Activated CD4-positive, alpha-beta T cell treated with anti-CD3 and anti-CD28 coated beads, Interleukin-2, amount 50 U/mL, for 16 hours (primary cell): ENCODE results near the gene TCF7L2.
"Not testable (repeated sequence)": the region's sequence is repeated elsewhere in the genome, so short reads cannot be mapped to it uniquely, and the experiment has no call there.

Experiments
- DNase-seq: peaks from one replicate; pipeline ENCODE4 v3.0.0-alpha.2; 2020

TCF7L2 gene

DNA sequence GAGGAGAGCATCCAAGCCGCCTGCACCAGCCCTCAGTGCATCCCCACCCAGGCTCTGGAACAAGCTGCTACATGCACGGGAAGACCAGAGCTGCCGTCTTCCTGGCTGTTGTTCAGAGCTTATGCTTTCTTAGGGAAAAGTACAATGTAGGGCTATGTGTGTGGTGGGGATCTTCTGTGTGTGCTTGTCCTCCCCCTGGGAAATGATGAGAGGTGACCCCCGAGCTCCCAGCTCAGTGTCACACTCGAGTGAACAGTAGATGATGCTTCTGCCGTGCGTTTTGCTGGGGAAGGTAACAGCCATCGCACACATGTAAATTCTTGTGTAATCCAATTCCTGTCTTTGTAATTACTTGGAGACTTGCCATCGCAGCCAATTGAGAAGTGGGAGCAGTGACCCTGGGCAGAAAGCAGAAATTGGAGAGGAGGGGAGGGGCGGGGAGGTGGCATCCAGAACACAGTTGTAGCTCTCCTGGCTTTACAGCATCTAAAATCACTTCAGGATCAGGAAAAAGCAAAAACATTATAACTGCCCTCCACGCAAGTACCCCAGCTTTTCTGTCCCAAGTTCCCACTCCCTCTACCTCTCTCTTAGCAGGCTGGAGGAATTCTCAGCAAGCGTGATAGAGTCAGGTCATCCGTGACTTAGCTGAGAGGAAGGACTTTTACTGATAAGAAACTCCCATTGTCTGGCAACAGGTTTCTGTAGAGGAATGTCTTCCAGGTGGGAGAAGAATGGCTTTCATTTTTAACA lies 149.6 kb downstream of the TCF7L2 start:
- DNase-seq = no peak

DNA sequence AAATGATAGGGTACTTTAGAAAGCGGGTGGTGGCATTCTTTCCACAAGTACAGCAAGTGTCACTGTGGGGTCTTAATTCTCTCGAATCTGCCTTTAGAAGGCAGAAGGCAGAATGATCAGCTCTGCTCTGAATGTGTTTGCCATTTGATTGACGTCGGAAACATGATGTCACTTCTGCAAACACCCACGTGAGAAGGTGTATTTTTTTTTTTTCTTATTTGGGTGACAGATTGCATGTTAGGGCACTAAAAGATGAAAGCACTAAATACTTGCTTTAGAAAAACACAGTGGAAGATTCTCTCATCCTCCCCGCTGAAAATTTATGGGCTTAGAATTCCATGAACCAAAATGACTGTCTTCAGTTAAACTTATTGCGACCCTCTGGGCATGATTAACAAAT lies 150.2 kb downstream of the TCF7L2 start:
- DNase-seq = no peak

DNA sequence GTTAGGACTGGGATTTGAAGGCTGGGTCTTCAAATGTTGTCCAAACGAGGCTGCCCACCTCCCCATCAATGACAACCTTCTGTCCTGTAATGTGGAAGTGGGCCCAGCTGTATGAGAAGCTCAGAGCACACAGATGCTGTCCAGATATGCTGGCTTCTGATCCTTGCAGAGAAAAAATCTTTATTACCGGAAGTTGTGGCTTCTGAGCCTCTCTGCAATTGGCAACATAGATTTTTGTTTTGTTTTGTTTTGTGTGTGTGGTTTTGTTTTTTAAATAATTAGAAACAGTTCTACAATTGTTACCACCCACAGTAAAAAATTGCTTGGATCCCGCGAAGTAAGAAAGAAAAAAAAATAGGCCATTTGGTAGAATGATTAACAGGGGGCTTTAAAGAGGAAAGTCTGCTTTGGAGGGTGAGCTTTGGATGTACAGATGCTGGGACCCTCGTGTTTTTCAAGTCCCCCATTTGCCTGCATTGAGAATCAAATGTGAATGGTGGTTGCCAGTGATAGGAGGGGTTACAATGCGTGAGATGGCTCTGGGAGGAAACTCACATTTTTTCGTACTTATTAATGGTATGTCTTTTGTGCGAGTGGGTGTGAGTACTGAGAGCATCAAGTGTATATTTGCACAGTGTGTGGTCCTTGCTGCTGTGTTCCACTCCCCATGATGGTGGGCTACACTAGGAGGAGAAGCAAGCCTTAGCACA lies 153.2 kb downstream of the TCF7L2 start:
- DNase-seq = no peak

DNA sequence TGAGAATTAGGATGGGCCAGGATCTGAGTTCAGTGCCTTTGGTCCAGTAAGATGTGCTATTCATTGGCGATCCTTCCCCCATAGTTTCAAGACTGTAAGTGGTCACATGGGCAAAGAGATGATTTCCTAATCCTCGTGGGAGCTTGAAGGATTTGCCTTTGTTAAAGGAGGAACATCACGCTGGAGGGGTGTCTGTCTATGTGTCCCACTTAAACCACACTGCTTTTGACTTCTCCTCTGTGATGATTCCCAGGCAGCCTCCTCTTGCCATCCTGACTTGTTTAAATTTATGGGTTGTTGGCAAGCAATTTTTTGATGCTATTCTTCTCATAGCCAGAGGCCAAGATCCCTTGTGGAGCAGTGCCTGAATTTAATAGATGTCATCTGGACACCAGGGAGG lies 154.0 kb downstream of the TCF7L2 start:
- DNase-seq = no peak

DNA sequence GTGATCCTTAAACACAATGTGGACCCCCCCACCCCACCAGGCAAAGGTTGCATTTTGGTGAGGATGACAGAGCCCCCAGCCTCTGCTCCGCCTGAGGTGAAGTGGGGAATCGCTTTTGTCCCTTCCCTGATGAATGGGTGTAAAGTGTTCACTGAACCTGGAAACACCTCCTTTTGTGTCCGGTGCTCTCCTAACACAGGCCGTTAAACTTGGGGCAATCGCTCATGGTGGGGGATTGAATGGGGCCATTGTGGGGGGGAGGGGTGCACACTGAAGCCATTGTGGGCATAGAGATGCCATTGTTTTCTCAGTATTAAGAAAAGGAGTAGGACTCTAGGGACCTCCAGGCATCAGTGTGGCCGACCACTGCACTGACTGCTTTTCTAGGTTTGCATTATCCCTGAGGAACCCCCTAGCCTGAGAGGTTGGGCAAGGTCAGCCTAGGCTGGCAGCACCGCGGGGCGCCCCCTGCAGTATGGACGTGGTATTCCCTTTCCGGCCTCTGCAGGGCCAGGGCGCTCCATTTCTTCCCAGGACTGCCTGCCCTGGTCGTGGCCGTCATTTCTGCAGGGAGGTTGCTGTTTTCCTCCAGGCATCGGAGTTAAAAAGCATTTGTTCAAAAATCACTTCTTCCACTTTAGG lies 158.3 kb downstream of the TCF7L2 start:
- DNase-seq = peak; percentile 13

DNA sequence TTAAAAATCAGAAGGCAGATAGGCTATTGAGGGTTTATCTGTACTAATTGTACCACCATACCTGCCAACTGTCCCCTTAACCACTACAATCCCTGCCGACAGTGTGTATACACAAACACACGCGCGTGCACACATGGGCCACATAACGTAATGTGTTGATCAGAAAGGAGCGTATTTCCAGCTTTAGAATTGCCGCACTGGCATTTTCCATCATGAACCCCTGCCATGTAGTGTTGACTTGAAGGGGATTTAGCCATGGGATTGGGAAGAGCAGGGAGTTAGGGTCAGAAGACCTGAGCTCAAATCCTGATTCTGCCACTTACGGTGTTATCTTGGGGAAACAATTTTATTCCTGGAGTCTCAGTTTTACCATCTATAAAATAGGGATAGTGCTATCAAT lies 158.9 kb downstream of the TCF7L2 start:
- DNase-seq = no peak

DNA sequence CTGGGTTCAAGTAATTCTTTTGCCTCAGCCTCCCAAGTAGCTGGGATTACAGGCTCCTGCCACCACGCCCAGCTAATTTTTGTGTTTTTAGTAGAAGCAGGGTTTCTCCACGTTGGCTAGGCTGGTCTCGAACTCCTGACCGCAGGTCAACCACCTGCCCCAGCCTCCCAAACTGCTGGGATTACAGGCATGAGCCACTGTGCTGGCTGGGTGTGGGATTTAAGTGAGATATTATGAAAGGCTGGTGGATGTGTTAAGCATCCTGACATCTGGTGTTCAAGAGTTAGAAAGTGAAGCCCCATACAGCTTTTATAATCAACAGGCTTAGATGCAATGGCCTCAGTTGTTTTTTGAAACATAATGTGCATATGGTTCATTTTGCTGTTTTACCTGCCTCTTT lies 159.4 kb downstream of the TCF7L2 start:
- not testable (repeated sequence) for DNase-seq

DNA sequence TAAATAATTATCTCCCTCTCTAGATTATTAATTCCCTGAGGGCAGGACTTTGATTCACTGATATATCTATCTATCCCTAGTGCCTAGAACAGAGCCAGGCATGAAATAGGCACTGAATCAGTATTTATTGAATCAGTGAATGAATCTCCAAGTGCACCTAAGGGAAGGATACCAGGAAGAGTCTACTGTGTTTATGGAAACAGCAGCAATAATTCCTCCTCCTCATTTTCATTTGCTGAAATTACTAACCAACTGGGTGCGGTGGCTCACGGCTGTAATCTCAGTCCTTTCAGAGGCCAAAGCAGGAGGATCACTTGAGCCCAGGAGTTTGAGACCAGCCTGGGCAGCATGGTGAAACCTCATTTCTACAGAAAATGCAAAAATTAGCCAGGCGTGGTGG lies 161.2 kb downstream of the TCF7L2 start:
- DNase-seq = no peak

DNA sequence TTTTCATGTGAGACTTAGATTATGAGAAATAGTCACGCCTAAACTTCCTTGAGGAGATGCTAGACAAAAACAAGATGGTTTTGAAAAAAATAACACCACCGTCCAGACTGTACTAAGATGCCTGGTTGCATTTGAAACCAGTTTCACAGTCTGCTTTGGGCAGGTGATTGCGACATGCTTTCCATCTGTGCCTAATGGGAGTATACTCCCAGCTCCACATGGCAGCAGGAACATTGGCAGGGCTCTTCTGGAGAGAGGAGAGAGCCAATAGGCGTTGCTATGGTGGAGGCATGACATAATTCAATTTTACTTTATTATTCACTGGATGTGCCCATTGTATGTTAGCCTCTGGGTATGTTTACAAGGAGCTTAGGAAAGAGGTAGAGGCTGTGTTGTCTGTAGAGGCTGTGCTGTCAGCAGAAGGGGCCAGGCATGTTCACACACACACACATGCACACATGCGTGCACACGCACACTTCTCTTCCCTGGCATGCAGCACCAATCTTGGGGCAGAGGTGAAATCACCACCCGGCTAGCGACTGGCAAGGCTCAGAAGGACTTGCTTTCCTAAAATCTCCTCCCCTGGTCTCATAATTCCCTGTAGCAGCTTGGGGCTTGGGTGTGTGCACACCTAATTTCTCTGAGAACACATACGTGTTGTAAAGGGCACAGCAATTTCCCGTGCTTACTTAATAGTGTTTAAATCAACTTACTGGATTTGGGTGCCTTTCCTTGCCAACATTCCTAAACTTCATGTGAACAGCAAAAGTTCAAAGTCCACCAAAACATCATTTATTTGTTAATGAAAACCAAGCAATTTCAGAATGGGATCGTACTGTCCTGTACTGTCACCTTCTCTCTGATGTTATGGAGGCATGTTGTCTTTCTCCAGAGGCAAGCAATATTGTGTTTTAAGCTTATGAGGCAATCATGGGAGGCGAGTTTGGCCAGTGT lies 162.1 kb downstream of the TCF7L2 start:
- DNase-seq = no peak

DNA sequence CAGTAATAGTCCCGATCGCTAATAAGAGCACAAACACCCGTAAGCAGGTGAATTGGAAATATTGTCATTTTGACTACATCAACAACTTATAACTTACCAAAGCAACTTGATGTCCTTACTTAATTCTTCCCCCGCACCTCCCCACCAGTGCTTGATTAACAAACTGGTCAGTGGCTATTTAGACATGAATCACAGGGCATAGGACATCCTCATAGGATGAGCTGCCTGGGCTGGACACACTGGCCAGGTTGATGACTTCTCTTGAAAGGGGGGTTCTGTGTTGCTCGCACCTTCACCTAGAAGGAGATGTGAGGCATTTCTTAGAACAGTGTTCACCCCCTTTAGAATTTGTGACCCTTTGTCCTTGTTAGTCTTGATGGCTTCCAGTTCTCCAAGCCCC lies 163.2 kb downstream of the TCF7L2 start:
- DNase-seq = no peak

DNA sequence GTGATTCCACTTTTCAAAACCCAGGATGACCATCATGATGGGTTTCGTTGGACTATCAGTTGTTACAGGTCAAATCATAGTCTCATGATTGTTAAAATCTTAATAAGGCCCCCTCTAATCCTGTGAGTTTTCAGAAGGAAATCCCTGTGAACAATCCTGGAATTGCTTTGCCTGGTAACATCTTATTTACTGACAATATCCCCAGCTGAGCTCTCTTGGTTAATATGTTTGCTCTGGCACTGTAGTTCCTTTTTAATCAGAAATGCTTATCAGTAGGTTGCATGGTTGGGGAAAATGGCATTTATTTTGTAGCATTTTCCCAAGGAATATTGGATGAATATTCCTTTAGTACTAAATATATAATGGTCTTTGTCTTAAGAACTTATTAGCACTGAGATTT lies 163.9 kb downstream of the TCF7L2 start:
- no peak for DNase-seq

DNA sequence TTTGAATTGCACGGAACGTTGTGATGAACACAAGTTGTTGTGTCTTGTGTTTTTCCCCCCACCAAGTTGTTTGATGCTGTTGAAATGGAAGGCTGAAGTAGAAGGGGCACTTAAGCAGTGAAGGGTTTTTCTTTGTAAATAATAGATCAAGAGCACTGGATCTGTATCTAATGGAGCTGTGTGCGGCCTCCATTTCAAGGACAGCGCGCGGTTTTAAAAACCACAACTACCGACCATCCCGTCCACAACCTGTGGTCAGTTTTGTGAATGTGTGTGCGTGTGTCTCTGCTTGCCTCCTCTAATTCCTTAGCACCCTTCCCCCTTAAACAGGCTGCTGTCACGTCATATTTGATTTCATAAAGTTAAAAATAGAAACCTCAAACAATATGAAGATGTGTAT lies 165.5 kb downstream of the TCF7L2 start:
- no peak for DNase-seq

DNA sequence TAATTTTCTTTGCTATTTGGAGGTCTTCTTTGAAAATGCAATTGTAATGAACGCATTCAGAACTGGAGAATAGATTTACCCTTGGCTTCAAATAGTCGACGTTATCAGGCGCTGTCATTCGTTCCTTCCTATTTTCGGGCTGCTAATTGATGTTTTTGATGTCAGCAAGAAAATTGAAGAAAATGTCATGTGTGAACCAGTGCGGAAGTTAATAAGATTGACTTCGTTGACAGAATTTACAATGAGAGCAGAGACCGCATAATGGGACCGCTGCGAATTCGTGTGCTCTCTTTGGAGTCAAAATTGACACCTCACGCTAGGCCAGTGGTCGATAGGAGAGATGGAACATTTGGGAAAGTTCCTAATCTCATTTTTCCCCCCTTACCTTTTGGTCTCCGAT lies 168.8 kb downstream of the TCF7L2 start:
- no peak for DNase-seq

DNA sequence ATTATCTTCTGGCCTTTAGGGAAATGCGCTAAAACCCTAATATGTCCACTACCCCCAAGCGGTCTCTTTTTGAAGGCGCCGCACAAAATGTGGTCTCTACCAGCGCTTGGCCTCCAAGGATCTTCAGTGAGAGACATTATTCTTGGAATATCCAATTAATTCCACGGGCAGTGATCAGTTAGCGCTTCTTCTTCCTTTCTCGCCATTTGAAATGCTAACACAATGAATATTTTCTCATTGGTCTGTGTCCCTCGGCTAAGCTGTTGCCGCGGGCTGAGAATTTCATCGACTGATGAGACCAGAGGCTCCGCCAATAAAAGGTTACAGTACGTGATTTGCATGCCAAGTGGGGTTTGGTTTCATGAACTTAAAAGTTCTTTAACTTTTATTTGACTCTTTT lies 169.8 kb downstream of the TCF7L2 start:
- DNase-seq = no peak

DNA sequence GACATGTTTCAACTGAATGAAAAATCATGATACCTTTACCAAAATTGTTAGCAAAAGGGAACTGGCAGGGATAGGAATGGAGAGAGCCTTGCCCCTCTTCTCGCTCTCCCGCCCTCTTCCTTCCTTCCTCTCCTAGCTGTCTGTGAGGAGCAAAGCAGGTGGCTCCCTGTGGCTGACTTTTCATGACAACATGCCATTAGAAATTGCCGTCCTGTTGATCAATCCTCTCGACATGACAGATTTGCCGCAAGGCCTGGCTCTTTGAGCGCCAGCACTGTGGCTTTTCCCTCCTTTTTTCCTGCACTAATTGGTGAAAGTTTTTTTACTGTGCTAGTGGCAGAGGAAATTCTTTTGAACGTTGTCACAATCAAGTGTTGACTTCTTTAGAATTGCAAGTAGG lies 171.1 kb downstream of the TCF7L2 start:
- no peak for DNase-seq

DNA sequence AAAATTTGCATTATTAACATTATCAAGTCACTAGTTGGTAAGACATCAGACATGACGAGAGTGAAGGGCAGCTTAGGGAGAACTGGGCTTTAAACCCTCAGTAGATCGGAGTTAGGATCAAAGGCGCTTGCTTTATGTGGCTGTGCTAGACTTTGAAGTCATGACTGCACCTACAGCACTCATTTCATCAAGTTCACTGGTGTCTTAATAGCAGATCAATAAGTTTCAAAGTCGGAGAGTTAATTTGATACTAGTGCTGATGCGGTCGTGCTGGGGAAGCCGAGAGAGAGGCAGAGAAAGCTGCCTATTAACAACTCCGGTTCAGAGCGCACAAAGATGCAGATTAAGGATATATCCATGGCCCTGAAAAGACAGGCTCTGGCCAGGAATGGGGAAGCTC lies 172.9 kb downstream of the TCF7L2 start:
- DNase-seq = no peak

DNA sequence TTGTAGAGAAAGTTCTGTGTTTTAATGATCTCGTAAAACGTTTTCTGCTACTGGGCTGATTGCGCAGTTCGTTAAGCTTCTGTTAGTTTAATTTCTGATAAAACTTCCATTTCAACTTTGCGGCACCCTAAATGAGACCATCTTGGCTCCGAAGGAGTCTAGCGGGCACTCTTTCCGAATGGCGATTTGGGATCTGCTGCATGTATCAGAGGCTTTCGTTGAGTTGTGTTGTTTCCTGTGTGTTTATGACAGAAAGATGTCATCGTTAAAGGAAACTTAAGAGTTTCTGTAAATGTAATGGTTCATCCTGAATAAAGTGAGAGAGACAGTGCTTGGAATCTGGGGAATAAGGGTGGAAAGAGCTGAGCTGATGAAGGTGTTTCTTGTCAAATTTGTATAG lies 174.7 kb downstream of the TCF7L2 start:
- DNase-seq = no peak

DNA sequence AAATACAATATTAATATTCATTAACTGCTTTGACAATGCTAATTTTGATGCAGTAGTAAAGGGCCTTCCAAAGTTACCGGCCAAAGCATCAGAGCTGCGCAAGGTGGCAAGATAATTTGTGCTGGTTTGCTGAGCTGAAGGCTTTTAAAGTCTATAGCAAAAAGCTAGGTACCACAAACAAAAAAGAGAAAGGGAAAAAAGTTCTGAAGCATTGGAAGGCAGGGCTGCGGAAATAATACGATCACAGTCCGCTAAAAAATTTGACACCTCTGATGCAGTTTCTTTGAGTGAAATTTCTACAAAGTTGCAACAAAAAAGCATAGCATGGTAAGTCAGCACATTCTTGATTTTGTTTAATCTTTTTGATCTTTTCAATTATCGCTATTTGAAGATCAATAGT lies 175.6 kb downstream of the TCF7L2 start:
- no peak for DNase-seq

DNA sequence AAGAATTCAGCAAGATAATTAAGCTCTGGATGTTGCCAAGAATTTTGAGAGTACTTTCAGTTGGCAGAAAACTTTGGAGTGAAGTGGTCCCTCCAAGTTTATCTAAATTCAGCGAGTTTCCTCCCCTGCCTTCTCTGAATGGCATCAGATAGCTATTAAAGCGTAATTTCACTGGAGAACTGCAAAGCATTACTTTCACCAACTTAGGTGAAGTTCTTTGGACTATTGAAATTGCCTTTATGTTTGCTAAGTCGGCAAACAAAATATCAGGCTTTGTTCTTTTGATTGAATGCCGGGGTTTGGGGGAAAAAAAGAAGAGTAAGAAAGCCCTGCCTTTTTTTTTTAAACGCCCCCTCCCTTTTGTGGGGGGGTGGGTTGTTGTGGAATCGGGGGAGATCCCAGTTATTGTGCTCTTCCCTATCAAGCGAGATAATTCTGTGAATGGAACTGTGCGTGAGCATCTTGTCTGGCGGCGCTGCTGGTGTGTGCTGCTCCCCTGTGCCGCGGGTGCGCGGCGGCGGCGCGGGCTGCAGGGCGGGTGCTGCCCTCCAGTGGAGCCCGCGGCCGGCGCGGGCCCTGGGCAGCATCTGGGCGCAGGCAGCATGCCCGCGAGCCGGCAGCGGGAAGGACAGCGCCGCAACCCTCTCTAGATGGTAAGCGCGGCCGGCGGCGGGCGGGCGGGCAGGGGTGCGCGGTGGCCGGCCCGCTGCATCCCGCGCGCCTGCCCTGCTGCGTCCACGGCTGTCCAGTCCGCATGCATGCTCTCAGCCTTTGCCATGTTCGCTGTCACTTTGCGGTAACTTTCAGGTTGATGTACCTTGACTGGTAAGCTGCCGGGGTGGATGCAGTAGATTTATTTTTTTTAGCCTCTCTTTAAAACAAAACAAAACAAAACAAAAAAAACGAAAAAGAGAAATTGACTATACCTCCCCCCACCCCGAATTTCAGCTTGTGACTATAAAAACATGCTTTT lies 176.5 kb downstream of the TCF7L2 start:
- DNase-seq = peak; percentile 21

DNA sequence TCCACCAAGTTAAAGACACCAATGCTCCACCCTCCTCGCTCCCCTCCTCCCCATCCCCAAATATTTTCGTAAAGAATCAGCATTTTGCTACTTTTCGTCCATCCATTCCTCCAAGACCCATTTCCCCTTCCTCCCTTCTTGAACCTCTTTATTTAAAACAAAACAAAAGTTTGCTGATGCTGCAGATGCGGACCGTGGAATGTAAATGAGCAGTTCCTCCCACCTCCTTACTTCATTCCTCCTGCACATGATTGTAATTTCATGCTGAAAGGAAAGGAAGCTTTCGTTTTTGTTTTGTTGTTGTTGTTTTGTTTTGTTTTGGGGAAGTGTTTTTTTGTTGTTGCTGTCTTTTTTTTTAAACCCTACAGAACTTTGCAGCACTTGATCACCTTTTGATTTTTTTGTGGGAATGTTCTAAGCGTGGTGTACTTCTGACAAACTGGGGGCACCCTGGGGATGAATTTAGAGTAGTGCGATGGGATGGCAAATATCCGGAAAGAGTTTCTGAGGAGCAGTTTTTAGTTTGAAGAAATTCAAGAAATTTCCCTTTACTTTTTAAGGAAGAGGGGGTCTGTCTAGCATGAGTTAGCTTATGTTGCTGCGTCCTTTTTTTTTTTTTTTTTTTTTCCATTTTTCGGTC lies 177.3 kb downstream of the TCF7L2 start:
- no peak for DNase-seq

DNA sequence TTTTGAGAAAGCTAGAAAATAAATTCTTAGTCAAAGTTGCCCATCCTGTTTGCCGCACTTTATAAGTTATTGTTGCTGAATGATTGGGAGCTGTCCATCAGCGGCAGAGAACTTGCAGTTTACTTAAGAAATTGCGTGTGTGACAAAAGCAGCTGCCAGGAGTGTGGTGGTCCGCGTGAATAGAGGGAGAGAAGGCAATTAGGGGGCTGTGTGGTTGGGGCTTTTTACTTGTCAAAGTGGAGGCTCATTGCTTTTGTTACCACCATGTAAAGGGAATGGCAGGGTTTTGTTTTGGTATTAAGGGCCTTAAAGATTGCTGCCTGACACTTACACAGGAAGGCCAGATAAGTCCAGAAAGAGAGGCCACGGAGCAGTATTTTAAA lies 177.8 kb downstream of the TCF7L2 start:
- DNase-seq = no peak
